Mesenchymal stem cell (in vitro differentiated cells and primary cell): Measurements from ENCODE around the gene SNED1.

Experiments
- DNase-seq: peaks from one replicate; pipeline ENCODE4 v3.0.0-alpha.2; 2013
- H2AFZ ChIP-seq: one replicate; pipeline ENCODE4 v1.6.1; 2013; ENCODE audit warnings: low read depth, mild to moderate bottlenecking, control low read depth, inconsistent platforms, low read length, moderate library complexity
- H2AK5ac ChIP-seq: 2 replicates; pipeline ENCODE4 v1.6.1; 2013; ENCODE audit warnings: low read length, moderate library complexity, mild to moderate bottlenecking, inconsistent platforms; ENCODE audit not compliant: severe bottlenecking
- H2BK120ac ChIP-seq: one replicate; pipeline ENCODE4 v1.6.1; 2013; ENCODE audit warnings: low read depth, mild to moderate bottlenecking, inconsistent platforms, low read length, moderate library complexity
- H2BK12ac ChIP-seq, 2 experiments: one replicate each; pipeline ENCODE4 v1.6.1; 2013; ENCODE audit warnings: inconsistent platforms in 2 of 2, low read length in 2 of 2, mild to moderate bottlenecking in 2 of 2, moderate library complexity in 2 of 2, control low read depth in 1 of 2
- H2BK15ac ChIP-seq: one replicate; pipeline ENCODE4 v1.6.1; 2013; ENCODE audit warnings: mild to moderate bottlenecking, low read depth, inconsistent platforms; ENCODE audit not compliant: poor library complexity, severe bottlenecking
- H2BK5ac ChIP-seq: 2 replicates; pipeline ENCODE4 v1.6.1; 2013; ENCODE audit warnings: low read depth, mild to moderate bottlenecking, low read length, control low read depth, inconsistent platforms; ENCODE audit not compliant: poor library complexity, severe bottlenecking
- H3K14ac ChIP-seq, 2 experiments: one replicate each; pipeline ENCODE4 v1.6.1; 2013; ENCODE audit warnings: inconsistent platforms in 2 of 2, low read length in 2 of 2, control low read depth in 1 of 2, mild to moderate bottlenecking in 1 of 2, moderate library complexity in 1 of 2
- H3K18ac ChIP-seq, 2 experiments: one replicate each; pipeline ENCODE4 v1.6.1; 2013; ENCODE audit warnings: inconsistent platforms in 2 of 2, low read length in 2 of 2, control low read depth in 1 of 2, low read depth in 1 of 2, mild to moderate bottlenecking in 1 of 2
- H3K23ac ChIP-seq, 2 experiments: one replicate each; pipeline ENCODE4 v1.6.1; 2013; ENCODE audit warnings: inconsistent platforms in 2 of 2, low read length in 2 of 2, mild to moderate bottlenecking in 2 of 2, moderate library complexity in 2 of 2, control low read depth in 1 of 2
- H3K27ac ChIP-seq: 2 replicates; pipeline ENCODE4 v1.5.1; 2013; ENCODE audit warnings: mild to moderate bottlenecking, moderate library complexity, low read length, control low read depth, inconsistent platforms; ENCODE audit not compliant: poor library complexity, severe bottlenecking
- H3K27me3 ChIP-seq, 2 experiments: 2 replicates each; pipeline versions ENCODE4 v1.6.1 to v1.7.0; 2013; ENCODE audit warnings: low read length in 2 of 2, mild to moderate bottlenecking in 2 of 2, moderate library complexity in 2 of 2, control low read depth in 1 of 2, inconsistent platforms in 1 of 2; ENCODE audit not compliant: control insufficient read depth in 1 of 2, insufficient read depth in 1 of 2
- H3K36me3 ChIP-seq, 2 experiments: 2 replicates each; pipeline versions ENCODE4 v1.6.1 to v1.7.0; 2013; ENCODE audit warnings: low read length in 2 of 2, control low read depth in 1 of 2, inconsistent platforms in 1 of 2, low read depth in 1 of 2, mild to moderate bottlenecking in 1 of 2; ENCODE audit not compliant: insufficient read depth in 2 of 2, control insufficient read depth in 1 of 2
- H3K4ac ChIP-seq, 2 experiments: one replicate each; pipeline ENCODE4 v1.6.1; 2013; ENCODE audit warnings: inconsistent platforms in 2 of 2, low read length in 2 of 2, mild to moderate bottlenecking in 2 of 2, moderate library complexity in 2 of 2, control low read depth in 1 of 2, low read depth in 1 of 2
- H3K4me1 ChIP-seq: 2 replicates; pipeline ENCODE4 v1.6.1; 2013; ENCODE audit warnings: low read depth, low read length, control low read depth; ENCODE audit not compliant: control insufficient read depth, insufficient read depth
- H3K4me2 ChIP-seq: 2 replicates; pipeline ENCODE4 v1.6.1; 2013; ENCODE audit warnings: low read length, mild to moderate bottlenecking, inconsistent platforms; ENCODE audit not compliant: poor library complexity, severe bottlenecking
- H3K4me3 ChIP-seq, 2 experiments: 2 replicates each; pipeline versions ENCODE4 v1.5.1 to v1.7.0; 2013; ENCODE audit warnings: low read length in 2 of 2, mild to moderate bottlenecking in 2 of 2, control low read depth in 1 of 2, low read depth in 1 of 2; ENCODE audit not compliant: insufficient read depth in 1 of 2
- H3K79me1 ChIP-seq: replicated peaks from 2 replicates; pipeline ENCODE4 v1.6.1; 2013; ENCODE audit warnings: mild to moderate bottlenecking, control low read depth, low read length, inconsistent platforms; ENCODE audit not compliant: poor library complexity, severe bottlenecking
- H3K9ac ChIP-seq: 2 replicates; pipeline ENCODE4 v1.7.0; 2013; ENCODE audit warnings: mild to moderate bottlenecking, low read length, moderate library complexity
- H3K9me3 ChIP-seq: 2 replicates; pipeline ENCODE4 v1.7.0; 2013; ENCODE audit warnings: mild to moderate bottlenecking, low read length; ENCODE audit not compliant: control insufficient read depth
- H4K8ac ChIP-seq: one replicate; pipeline ENCODE4 v1.6.1; 2013; ENCODE audit warnings: inconsistent platforms, mild to moderate bottlenecking, low read length, moderate library complexity
- H4K91ac ChIP-seq: one replicate; pipeline ENCODE4 v1.6.1; 2013; ENCODE audit warnings: mild to moderate bottlenecking, low read length, inconsistent platforms
- WGBS: methylation state at CpG from one replicate; pipeline ENCODE4 v1.1.7; 2013; ENCODE audit warnings: mixed read lengths; 5-methylcytosine and 5-hydroxymethylcytosine counted together

Gene SNED1

GRCh38 chr2:241094924-241095420 lies 96.6 kb downstream of the SNED1 start:
- H3K23ac ChIP-seq = no peak overlapping the region
- H3K79me1 ChIP-seq = peaks cover 53% of the 10 kb centered on the region
- H3K9ac ChIP-seq = no peak overlapping the region
- H3K4me3 ChIP-seq = no peak overlapping the region
- H3K4ac ChIP-seq = no peak overlapping the region
- H2BK15ac ChIP-seq = no peak overlapping the region
- no peak overlapping the region for H3K27ac ChIP-seq
- no peak overlapping the region for H3K4me2 ChIP-seq
- H3K36me3 ChIP-seq = peaks cover 43 to 93% of the 10 kb centered on the region in 2 experiments
- no peak overlapping the region for H2BK120ac ChIP-seq
- no peak overlapping the region for H4K8ac ChIP-seq
- H3K27me3 ChIP-seq = no peaks in the 10 kb centered on the region
- no peak for DNase-seq
- peaks cover 10% of the 10 kb centered on the region for H3K4me1 ChIP-seq
- H3K18ac ChIP-seq = no peak overlapping the region
- no peaks in the 10 kb centered on the region for H3K9me3 ChIP-seq
- no peak overlapping the region for H2BK12ac ChIP-seq
- H2AFZ ChIP-seq = no peak overlapping the region
- WGBS = 94% methylated on average over 5 of the region's 6 CpGs
- no peak overlapping the region for H4K91ac ChIP-seq
- no peak overlapping the region for H2AK5ac ChIP-seq
- no peak overlapping the region for H3K14ac ChIP-seq
- no peak overlapping the region for H2BK5ac ChIP-seq

DNA sequence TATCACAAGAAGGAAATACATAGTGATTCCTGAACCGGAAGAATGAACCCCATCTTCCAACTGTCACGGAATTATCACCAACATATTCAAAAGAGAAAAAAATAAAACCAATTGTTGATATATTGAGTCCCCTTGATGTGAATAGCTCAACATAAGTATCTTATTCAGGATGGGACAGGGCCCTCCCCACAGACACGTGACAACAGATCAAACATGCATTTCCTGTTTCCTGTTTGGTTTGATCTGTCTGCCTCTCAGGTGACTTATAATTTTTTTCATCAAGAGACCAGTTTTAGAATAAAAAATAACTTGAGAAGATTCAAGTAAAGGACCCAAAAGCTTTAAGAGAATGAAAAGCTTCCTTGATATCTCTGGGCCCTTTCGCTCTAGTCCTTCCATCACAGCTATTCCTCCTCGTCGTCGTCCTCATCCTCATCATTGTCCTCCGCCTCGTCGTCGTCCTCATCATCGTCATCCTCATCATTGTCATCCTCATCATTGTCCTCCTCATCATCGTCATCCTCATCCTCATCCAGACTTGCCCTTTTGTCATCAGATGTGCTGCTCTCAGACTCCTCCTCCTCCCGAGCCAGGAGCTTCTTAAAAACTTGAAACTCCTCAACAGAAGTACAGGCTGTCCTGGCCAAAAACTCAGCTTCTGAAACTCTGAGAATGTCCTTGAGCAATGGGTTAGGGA lies 97.3 kb downstream of the SNED1 start:
- Histone ChIP-seq H3K23ac (no peak overlapping the region), H4K8ac (no peak overlapping the region), H3K36me3 (peaks cover 43 to 88% of the 10 kb centered on the region in 2 experiments), H2AFZ (no peak overlapping the region), H3K27me3 (no peaks in the 10 kb centered on the region), H2BK120ac (no peak overlapping the region), H3K14ac (no peak overlapping the region), H3K4me2 (no peak overlapping the region), H3K4me1 (peaks cover 11% of the 10 kb centered on the region), H2BK12ac (no peak overlapping the region), H3K79me1 (peaks cover 58% of the 10 kb centered on the region), H2AK5ac (no peak overlapping the region), H3K18ac (no peak overlapping the region), H3K4me3 (no peak overlapping the region), H3K4ac (no peak overlapping the region), H2BK5ac (no peak overlapping the region), H3K27ac (no peak overlapping the region), H3K9me3 (no peaks in the 10 kb centered on the region), H3K9ac (no peak overlapping the region), H2BK15ac (no peak overlapping the region), H4K91ac (no peak overlapping the region)
- 97% methylated on average over 12 of the region's 14 CpGs for WGBS
- DNase-seq = no peak

- Histone ChIP-seq H2AK5ac (no peak overlapping the region), H3K79me1 (peaks cover 57% of the 10 kb centered on the region), H3K18ac (no peak overlapping the region), H3K27ac (no peak overlapping the region), H2AFZ (no peak overlapping the region), H2BK15ac (no peak overlapping the region), H4K91ac (no peak overlapping the region), H2BK120ac (no peak overlapping the region), H3K9me3 (no peaks in the 10 kb centered on the region), H3K4me2 (no peak overlapping the region), H3K27me3 (no peaks in the 10 kb centered on the region), H3K9ac (no peak overlapping the region), H2BK12ac (no peak overlapping the region), H4K8ac (no peak overlapping the region), H3K4me1 (peaks cover 11% of the 10 kb centered on the region), H3K23ac (no peak overlapping the region), H2BK5ac (no peak overlapping the region), H3K14ac (no peak overlapping the region), H3K4ac (no peak overlapping the region), H3K4me3 (no peak overlapping the region), H3K36me3 (peaks cover 35 to 75% of the 10 kb centered on the region in 2 experiments)
- 95% methylated on average over 8 of the region's 8 CpGs for WGBS
- no peak for DNase-seq
These were observed 98.6 kb downstream of the SNED1 start for GRCh38 chr2:241096979-241097378.

GRCh38 chr2:241099246-241099645 lies 100.8 kb downstream of the SNED1 start:
- peaks cover 10% of the 10 kb centered on the region for H3K4me1 ChIP-seq
- no peaks in the 10 kb centered on the region for H3K9me3 ChIP-seq
- no peak overlapping the region for H3K4me2 ChIP-seq
- peaks cover 48% of the 10 kb centered on the region for H3K79me1 ChIP-seq
- no peak overlapping the region for H3K9ac ChIP-seq
- DNase-seq = no peak
- 96% methylated on average over 5 of the region's 5 CpGs for WGBS
- no peak overlapping the region for H3K4me3 ChIP-seq
- no peak overlapping the region for H3K18ac ChIP-seq
- no peak overlapping the region for H3K27ac ChIP-seq
- H2AK5ac ChIP-seq = no peak overlapping the region
- peaks cover 21 to 53% of the 10 kb centered on the region in 2 experiments for H3K36me3 ChIP-seq
- H3K27me3 ChIP-seq = no peaks in the 10 kb centered on the region
- no peak overlapping the region for H3K14ac ChIP-seq
- no peak overlapping the region for H2BK15ac ChIP-seq
- H3K23ac ChIP-seq = no peak overlapping the region
- no peak overlapping the region for H2BK5ac ChIP-seq
- H3K4ac ChIP-seq = no peak overlapping the region
- no peak overlapping the region for H2AFZ ChIP-seq
- H4K91ac ChIP-seq = no peak overlapping the region
- no peak overlapping the region for H2BK120ac ChIP-seq
- no peak overlapping the region for H4K8ac ChIP-seq
- no peak overlapping the region for H2BK12ac ChIP-seq
